Esophagus squamous epithelium (tissue), 4 donors: Measurements from ENCODE around the gene GNB5.

ENCODE experiments used
- POLR2A ChIP-seq, 4 donors: fragments of 450-650 bp; IDR thresholded peaks; one replicate each; pipeline ENCODE4 v1.6.1; 2017; ENCODE audit warnings: antibody characterized with exemption in 4 of 4, mild to moderate bottlenecking in 4 of 4, moderate library complexity in 3 of 4
- TF ChIP-seq, protein P1 (sequence below), 6 experiments: fragments of 450-650 bp in 4 of 6; fragments of 200-600 bp in 2 of 6; sonication (generic) in 2 of 6; IDR thresholded peaks; one replicate each; pipeline ENCODE4 v1.5.1; 2016 to 2019; ENCODE audit warnings: antibody characterized with exemption in 6 of 6, mild to moderate bottlenecking in 4 of 6, moderate library complexity in 4 of 6

DNA sequence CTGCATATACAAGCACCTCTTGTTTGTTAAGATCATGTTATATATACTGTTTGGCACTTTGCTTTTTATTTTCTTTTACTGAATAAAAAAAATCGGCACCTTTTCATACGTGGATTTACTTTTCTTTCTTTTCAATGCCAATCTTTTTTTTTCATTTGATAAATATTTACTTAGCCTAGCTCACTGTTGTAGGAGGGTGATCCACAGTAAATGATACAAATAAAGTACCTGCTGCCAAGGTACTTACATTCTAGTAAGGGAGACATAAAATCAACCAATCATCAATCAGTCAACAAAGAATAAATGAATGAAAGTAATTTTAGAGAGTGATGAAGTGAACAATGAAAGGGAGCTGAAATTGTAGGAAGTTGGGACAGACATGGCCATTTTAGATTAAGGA lies 18.3 kb downstream of the GNB5 start:
- TF ChIP-seq, protein P1, sequence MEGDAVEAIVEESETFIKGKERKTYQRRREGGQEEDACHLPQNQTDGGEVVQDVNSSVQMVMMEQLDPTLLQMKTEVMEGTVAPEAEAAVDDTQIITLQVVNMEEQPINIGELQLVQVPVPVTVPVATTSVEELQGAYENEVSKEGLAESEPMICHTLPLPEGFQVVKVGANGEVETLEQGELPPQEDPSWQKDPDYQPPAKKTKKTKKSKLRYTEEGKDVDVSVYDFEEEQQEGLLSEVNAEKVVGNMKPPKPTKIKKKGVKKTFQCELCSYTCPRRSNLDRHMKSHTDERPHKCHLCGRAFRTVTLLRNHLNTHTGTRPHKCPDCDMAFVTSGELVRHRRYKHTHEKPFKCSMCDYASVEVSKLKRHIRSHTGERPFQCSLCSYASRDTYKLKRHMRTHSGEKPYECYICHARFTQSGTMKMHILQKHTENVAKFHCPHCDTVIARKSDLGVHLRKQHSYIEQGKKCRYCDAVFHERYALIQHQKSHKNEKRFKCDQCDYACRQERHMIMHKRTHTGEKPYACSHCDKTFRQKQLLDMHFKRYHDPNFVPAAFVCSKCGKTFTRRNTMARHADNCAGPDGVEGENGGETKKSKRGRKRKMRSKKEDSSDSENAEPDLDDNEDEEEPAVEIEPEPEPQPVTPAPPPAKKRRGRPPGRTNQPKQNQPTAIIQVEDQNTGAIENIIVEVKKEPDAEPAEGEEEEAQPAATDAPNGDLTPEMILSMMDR (IDR thresholded peaks at IDR 0.05): no peak
- no peak for TF ChIP-seq POLR2A (IDR thresholded peaks at IDR 0.05)
